ENCODE data around the gene RASL10B. TPM values are rescaled to one million over a fixed set of nuclear protein-coding genes. Genes with fewer than 3 reads are reported as not detected.

Gene RASL10B
- total RNA-seq, 4 donors from 2014 or later: 4.7 to 13.8 (median 10.0) TPM

DNA sequence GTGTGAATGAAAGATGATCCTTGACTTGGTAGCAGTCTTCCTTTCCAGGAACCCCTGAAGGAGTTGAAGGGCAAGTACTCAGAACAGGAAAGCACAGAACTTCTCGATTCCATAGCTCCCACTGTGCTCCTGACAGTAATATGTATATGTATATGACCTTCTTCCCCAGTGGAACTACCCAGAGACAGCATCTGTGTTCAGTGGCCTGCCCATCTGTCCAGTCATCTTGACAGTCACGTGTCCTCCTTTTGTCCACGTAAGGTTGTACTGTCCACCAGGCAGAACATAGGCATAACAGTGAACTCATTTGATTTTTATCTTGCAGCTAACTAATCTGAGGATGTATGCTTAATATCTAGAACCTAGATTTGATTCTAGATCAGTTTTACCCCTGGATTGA, 37.8 kb upstream of the RASL10B start:
- in situ Hi-C loops (cut with MboI; ENCODE audit: low sequenced_read_pairs in 4 of 4): no loop called here
- DNase-seq: no peak
- ATAC-seq: no peak
- intact Hi-C loops (cut with DNase I; ENCODE audit: low total_unique reads): no loop called here
- Histone ChIP-seq H3K27me3 (no peaks in the 10 kb centered on the region), H3K4me3 (no peak overlapping the region), H3K27ac (no peak overlapping the region), H3K9me3 (no peaks in the 10 kb centered on the region), H3K4me1 (peaks cover 0 to 15% of the 10 kb centered on the region in 2 donors), H3K36me3 (peaks cover 0 to 36% of the 10 kb centered on the region in 2 donors)
- TF ChIP-seq POLR2A (IDR thresholded peaks at IDR 0.05) (no peak), CTCF (IDR thresholded peaks at IDR 0.05 in 4 of 5, conservative IDR thresholded peaks at IDR 0.05 in 1 of 5) (no peak)

GRCh38 chr17:35694906-35695305, 36.5 kb upstream of the RASL10B start:
- TF ChIP-seq CTCF (IDR thresholded peaks at IDR 0.05 in 4 of 5, conservative IDR thresholded peaks at IDR 0.05 in 1 of 5) (no peak), POLR2A (IDR thresholded peaks at IDR 0.05) (no peak)
- in situ Hi-C loops (cut with MboI; ENCODE audit: low sequenced_read_pairs in 4 of 4) (no loop called here), intact Hi-C loops (cut with DNase I; ENCODE audit: low total_unique reads) (loop anchor here (5.0 kb wide), 1 partner anchor 37 kb away; the partner anchor contains the start of gene RASL10B)
- Histone ChIP-seq H3K4me3 (no peak overlapping the region), H3K9me3 (no peaks in the 10 kb centered on the region), H3K27me3 (no peaks in the 10 kb centered on the region), H3K36me3 (peaks cover 0 to 34% of the 10 kb centered on the region in 2 donors), H3K4me1 (peaks cover 0 to 15% of the 10 kb centered on the region in 2 donors), H3K27ac (no peak overlapping the region)
- no peak for DNase-seq
- no peak for ATAC-seq

- ATAC-seq (no peak), DNase-seq (no peak)
- Histone ChIP-seq H3K4me3 (no peak overlapping the region), H3K27ac (no peak overlapping the region), H3K36me3 (peaks cover 0 to 27% of the 10 kb centered on the region in 2 donors), H3K27me3 (no peaks in the 10 kb centered on the region), H3K9me3 (no peaks in the 10 kb centered on the region), H3K4me1 (peaks cover 0 to 15% of the 10 kb centered on the region in 2 donors)
- in situ Hi-C loops (cut with MboI; ENCODE audit: low sequenced_read_pairs in 4 of 4): no loop called here
- TF ChIP-seq POLR2A (IDR thresholded peaks at IDR 0.05) (no peak), CTCF (IDR thresholded peaks at IDR 0.05 in 4 of 5, conservative IDR thresholded peaks at IDR 0.05 in 1 of 5) (no peak)
- intact Hi-C loops (cut with DNase I; ENCODE audit: low total_unique reads): loop anchor here (5.0 kb wide), 1 partner anchor 37 kb away; the partner anchor contains the start of gene RASL10B
These were observed 35.8 kb upstream of the RASL10B start for GRCh38 chr17:35695613-35696012.

- peaks cover 0 to 15% of the 10 kb centered on the region in 2 donors for H3K36me3 ChIP-seq
- in situ Hi-C loops (cut with MboI; ENCODE audit: low sequenced_read_pairs in 4 of 4) (no loop called here), intact Hi-C loops (cut with DNase I; ENCODE audit: low total_unique reads) (loop anchor here (5.0 kb wide), 1 partner anchor 34 kb away; the partner anchor contains the start of gene RASL10B)
- no peaks in the 10 kb centered on the region for H3K27me3 ChIP-seq
- no peak overlapping the region for H3K27ac ChIP-seq
- no peaks in the 10 kb centered on the region for H3K9me3 ChIP-seq
- no peak for DNase-seq
- no peak overlapping the region for H3K4me3 ChIP-seq
- TF ChIP-seq POLR2A (IDR thresholded peaks at IDR 0.05) (no peak), CTCF (IDR thresholded peaks at IDR 0.05 in 4 of 5, conservative IDR thresholded peaks at IDR 0.05 in 1 of 5) (no peak)
- peaks cover 0 to 15% of the 10 kb centered on the region in 2 donors for H3K4me1 ChIP-seq
- no peak for ATAC-seq
These were observed 32.6 kb upstream of the RASL10B start for GRCh38 chr17:35698800-35699199.

GRCh38 chr17:35700150-35700549, 31.3 kb upstream of the RASL10B start:
- no peak for ATAC-seq
- TF ChIP-seq POLR2A (IDR thresholded peaks at IDR 0.05): no peak
- TF ChIP-seq CTCF (IDR thresholded peaks at IDR 0.05 in 4 of 5, conservative IDR thresholded peaks at IDR 0.05 in 1 of 5): no peak
- DNase-seq: no peak
- Histone ChIP-seq H3K27me3 (no peaks in the 10 kb centered on the region), H3K4me3 (no peak overlapping the region), H3K9me3 (no peaks in the 10 kb centered on the region), H3K4me1 (peaks cover 0 to 10% of the 10 kb centered on the region in 2 donors), H3K36me3 (peaks cover 0 to 7% of the 10 kb centered on the region in 2 donors), H3K27ac (no peak overlapping the region)
- in situ Hi-C loops (cut with MboI; ENCODE audit: low sequenced_read_pairs in 4 of 4) (no loop called here), intact Hi-C loops (cut with DNase I; ENCODE audit: low total_unique reads) (no loop called here)

Measured in gastrocnemius medialis (tissue), 4 donors.